CD14-positive monocyte (primary cell): Measurements from ENCODE around the gene BCAP29. TPM values are rescaled to one million over a fixed set of nuclear protein-coding genes. Genes with fewer than 3 reads are reported as not detected.

Experiments used
- DNase-seq, 3 donors: peaks; one replicate each; pipeline ENCODE4 v3.0.0-alpha.2; 2011 to 2022
- H2AFZ ChIP-seq: 2 replicates; pipeline ENCODE4 v1.6.0; 2012; ENCODE audit warnings: mild to moderate bottlenecking, low read depth, low read length, inconsistent platforms; ENCODE audit not compliant: insufficient read depth, poor library complexity, severe bottlenecking
- H3K27ac ChIP-seq, 2 donors: 1 replicate in 1 of 2; 2 replicates in 1 of 2; pipeline ENCODE4 v1.5.1; 2012 to 2013; ENCODE audit warnings: low read length in 2 of 2, control low read depth in 1 of 2, inconsistent platforms in 1 of 2, low read depth in 1 of 2, mild to moderate bottlenecking in 1 of 2
- H3K27me3 ChIP-seq, 2 donors: one replicate each; pipeline versions ENCODE4 v1.6.0 to v1.6.1; 2011 to 2013; ENCODE audit warnings: low read length in 2 of 2; ENCODE audit not compliant: control insufficient read depth in 2 of 2, insufficient read depth in 2 of 2
- H3K36me3 ChIP-seq, 2 donors: replicated peaks in 1 of 2; 1 replicate in 1 of 2; 2 replicates in 1 of 2; pipeline versions ENCODE4 v1.5.1 to v1.6.1; 2012 to 2013; ENCODE audit warnings: low read length in 2 of 2, control low read depth in 1 of 2, inconsistent platforms in 1 of 2, mild to moderate bottlenecking in 1 of 2; ENCODE audit not compliant: insufficient read depth in 2 of 2, control insufficient read depth in 1 of 2
- H3K4me1 ChIP-seq, 2 donors: 1 replicate in 1 of 2; 2 replicates in 1 of 2; pipeline versions ENCODE4 v1.5.1 to v1.6.1; 2012 to 2013; ENCODE audit warnings: low read length in 2 of 2, control low read depth in 1 of 2, inconsistent platforms in 1 of 2, mild to moderate bottlenecking in 1 of 2, moderate library complexity in 1 of 2; ENCODE audit not compliant: insufficient read depth in 2 of 2, control insufficient read depth in 1 of 2
- H3K4me2 ChIP-seq: replicated peaks from 2 replicates; pipeline ENCODE3; 2012; ENCODE audit warnings: low read length, moderate library complexity, mild to moderate bottlenecking; ENCODE audit not compliant: poor library complexity, severe bottlenecking; ENCODE audit errors: extremely low read depth
- H3K4me3 ChIP-seq, 3 experiments: fragments of 200-600 bp in 1 of 3; sonication (generic) in 1 of 3; replicated peaks in 1 of 3; 1 replicate in 2 of 3; 2 replicates in 1 of 3; pipeline ENCODE4 v1.5.1; 2011 to 2013; ENCODE audit warnings: low read length in 3 of 3, mild to moderate bottlenecking in 3 of 3, control low read depth in 2 of 3, low read depth in 2 of 3, inconsistent platforms in 1 of 3, moderate library complexity in 1 of 3
- H3K79me2 ChIP-seq: 2 replicates; pipeline ENCODE4 v1.6.0; 2012; ENCODE audit warnings: mild to moderate bottlenecking, control low read depth, inconsistent platforms, low read length, moderate library complexity; ENCODE audit not compliant: insufficient read depth
- H3K9ac ChIP-seq: 2 replicates; pipeline ENCODE4 v1.6.0; 2017; ENCODE audit warnings: low read length, mild to moderate bottlenecking; ENCODE audit not compliant: insufficient read depth, poor library complexity, severe bottlenecking
- H3K9me3 ChIP-seq, 2 donors: replicated peaks in 1 of 2; 1 replicate in 1 of 2; 2 replicates in 1 of 2; pipeline versions ENCODE4 v1.5.1 to v1.6.1; 2012 to 2013; ENCODE audit warnings: low read length in 2 of 2, control low read depth in 1 of 2; ENCODE audit not compliant: control insufficient read depth in 1 of 2, insufficient read depth in 1 of 2
- H4K20me1 ChIP-seq: 2 replicates; pipeline ENCODE4 v1.6.0; 2012; ENCODE audit warnings: mild to moderate bottlenecking, low read length, control low read depth, moderate library complexity; ENCODE audit not compliant: insufficient read depth
- H3K27ac Mint-ChIP-seq, 7 donors: one replicate each; pipeline ENCODE4 v1.8.0; 2020; ENCODE audit warnings: mild to moderate bottlenecking in 7 of 7, mixed read lengths in 7 of 7, moderate library complexity in 6 of 7, inconsistent platforms in 2 of 7
- H3K27me3 Mint-ChIP-seq, 3 donors: one replicate each; pipeline ENCODE4 v1.8.0; 2021 to 2022; ENCODE audit warnings: low read depth in 3 of 3, mild to moderate bottlenecking in 3 of 3, mixed read lengths in 3 of 3, moderate library complexity in 3 of 3, inconsistent platforms in 1 of 3
- H3K36me3 Mint-ChIP-seq, 2 donors: one replicate each; pipeline ENCODE4 v1.8.0; 2020; ENCODE audit warnings: mixed read lengths in 2 of 2, inconsistent platforms in 1 of 2, mild to moderate bottlenecking in 1 of 2
- H3K4me1 Mint-ChIP-seq: one replicate; pipeline ENCODE4 v1.8.0; 2020; ENCODE audit warnings: mild to moderate bottlenecking, mixed read lengths
- H3K4me3 Mint-ChIP-seq, 2 donors: one replicate each; pipeline ENCODE4 v1.8.0; 2020; ENCODE audit warnings: mild to moderate bottlenecking in 2 of 2, mixed read lengths in 2 of 2, moderate library complexity in 1 of 2
- H3K9me3 Mint-ChIP-seq, 7 donors: one replicate each; pipeline ENCODE4 v1.8.0; 2020 to 2022; ENCODE audit warnings: mixed read lengths in 7 of 7, mild to moderate bottlenecking in 6 of 7, moderate library complexity in 6 of 7, inconsistent platforms in 2 of 7
- WGBS: methylation state at CpG from one replicate; pipeline ENCODE4 v1.1.5; 2013; ENCODE audit warnings: missing lambda C conversion rate; ENCODE audit not compliant: insufficient coverage; 5-methylcytosine and 5-hydroxymethylcytosine counted together
- intact Hi-C, 2 donors: fragments of 100-400 bp; cut with micrococcal nuclease; formaldehyde crosslinking; loops; one replicate each; pipeline versions ENCODE4 v1.15.0 to v1.15.1; 2023
- polyA plus RNA-seq, 3 donors: library from polyadenylated mRNA; depleted of rRNA in 1 of 3; unstranded in 2 of 3; stranded (reverse) in 1 of 3; fragments of 300-500 nt in 2 of 3; fragments of >200 nt in 1 of 3; fragmentation: Illumina TruSeq in 2 of 3; gene quantifications; 1 replicate in 2 of 3; 2 replicates in 1 of 3; pipeline ENCODE4 v1.2.3, GENCODE V29; 2012 to 2021
- TF ChIP-seq, protein P1 (sequence below): fragments of 200-600 bp; IDR thresholded peaks from one replicate; pipeline ENCODE4 v1.8.0; 2022; ENCODE audit warnings: antibody characterized with exemption, mild to moderate bottlenecking

The BCAP29 gene
- polyA plus RNA-seq, 3 donors = 35.2 to 76.0 (median 58.8) TPM

DNA sequence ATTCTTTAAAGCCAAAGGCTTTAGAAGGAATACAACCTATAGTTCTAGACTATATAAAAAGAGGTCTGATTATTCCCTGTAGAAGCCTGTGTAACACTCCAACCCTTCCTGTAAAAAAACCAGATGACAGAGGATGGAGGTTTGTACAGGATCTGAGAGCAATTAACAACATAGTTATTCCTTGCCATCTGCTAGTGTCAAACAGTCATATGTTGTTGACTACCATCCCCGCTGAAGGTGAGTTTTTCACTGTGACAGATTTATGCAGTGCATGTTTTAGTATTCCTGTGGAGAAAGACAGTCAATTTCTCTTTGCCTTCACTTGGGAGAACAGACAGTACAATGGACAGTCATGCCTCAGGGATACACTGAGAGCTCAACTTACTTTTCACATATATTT, 61.6 kb downstream of the BCAP29 start:
- Mint-ChIP-seq H3K36me3 (no peaks in the 10 kb centered on the region), H3K4me3 (no peak overlapping the region), H3K27me3 (peaks cover 0 to 2% (median 0%) of the 10 kb centered on the region in 3 donors), H3K9me3 (peaks cover 0 to 4% (median 0%) of the 10 kb centered on the region in 7 donors), H3K4me1 (peaks cover 38% of the 10 kb centered on the region), H3K27ac (no peak overlapping the region)
- TF ChIP-seq, protein P1, sequence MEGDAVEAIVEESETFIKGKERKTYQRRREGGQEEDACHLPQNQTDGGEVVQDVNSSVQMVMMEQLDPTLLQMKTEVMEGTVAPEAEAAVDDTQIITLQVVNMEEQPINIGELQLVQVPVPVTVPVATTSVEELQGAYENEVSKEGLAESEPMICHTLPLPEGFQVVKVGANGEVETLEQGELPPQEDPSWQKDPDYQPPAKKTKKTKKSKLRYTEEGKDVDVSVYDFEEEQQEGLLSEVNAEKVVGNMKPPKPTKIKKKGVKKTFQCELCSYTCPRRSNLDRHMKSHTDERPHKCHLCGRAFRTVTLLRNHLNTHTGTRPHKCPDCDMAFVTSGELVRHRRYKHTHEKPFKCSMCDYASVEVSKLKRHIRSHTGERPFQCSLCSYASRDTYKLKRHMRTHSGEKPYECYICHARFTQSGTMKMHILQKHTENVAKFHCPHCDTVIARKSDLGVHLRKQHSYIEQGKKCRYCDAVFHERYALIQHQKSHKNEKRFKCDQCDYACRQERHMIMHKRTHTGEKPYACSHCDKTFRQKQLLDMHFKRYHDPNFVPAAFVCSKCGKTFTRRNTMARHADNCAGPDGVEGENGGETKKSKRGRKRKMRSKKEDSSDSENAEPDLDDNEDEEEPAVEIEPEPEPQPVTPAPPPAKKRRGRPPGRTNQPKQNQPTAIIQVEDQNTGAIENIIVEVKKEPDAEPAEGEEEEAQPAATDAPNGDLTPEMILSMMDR = no peak
- intact Hi-C loops = no loop called here
- Histone ChIP-seq H3K4me3 (no peak overlapping the region), H3K27ac (no peak overlapping the region), H3K36me3 (no peaks in the 10 kb centered on the region), H3K9me3 (no peaks in the 10 kb centered on the region), H3K79me2 (no peaks in the 10 kb centered on the region), H4K20me1 (no peaks in the 10 kb centered on the region), H3K9ac (no peak overlapping the region), H2AFZ (no peak overlapping the region), H3K4me2 (no peak overlapping the region), H3K4me1 (peaks cover 21 to 31% of the 10 kb centered on the region in 2 donors), H3K27me3 (no peaks in the 10 kb centered on the region)
- DNase-seq = no peak
- WGBS = 100% methylated on average over 1 of the region's 1 CpG

DNA sequence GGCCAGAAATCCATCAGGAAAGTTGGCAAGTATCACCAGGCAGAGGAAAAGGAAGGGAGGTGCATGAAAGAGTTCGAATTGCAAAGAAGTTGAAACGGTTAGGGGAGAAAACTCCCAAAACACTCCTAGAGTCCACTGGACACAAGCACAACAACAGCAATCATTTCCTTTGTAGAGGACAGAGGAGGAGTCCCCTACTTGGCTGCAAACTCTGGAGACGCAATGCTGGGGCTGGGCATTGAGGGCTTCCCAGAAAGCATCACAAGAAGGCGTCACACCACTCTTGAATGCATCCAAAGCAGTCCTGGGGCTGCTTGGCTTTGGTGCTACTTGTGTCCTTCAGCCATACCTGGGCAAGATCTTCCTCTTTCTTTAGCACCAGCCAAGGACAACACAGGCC, 62.5 kb downstream of the BCAP29 start:
- no peak for DNase-seq
- intact Hi-C loops = no loop called here
- no peaks in the 10 kb centered on the region for H4K20me1 ChIP-seq

More for the DNA sequence above, 62.5 kb downstream of the BCAP29 start:
- Histone ChIP-seq H3K9ac (no peak overlapping the region), H2AFZ (no peak overlapping the region), H3K4me1 (peaks cover 21 to 31% of the 10 kb centered on the region in 2 donors), H3K79me2 (no peaks in the 10 kb centered on the region), H3K27ac (no peak overlapping the region), H3K36me3 (no peaks in the 10 kb centered on the region), H3K4me2 (no peak overlapping the region), H3K9me3 (no peaks in the 10 kb centered on the region), H3K27me3 (no peaks in the 10 kb centered on the region), H3K4me3 (no peak overlapping the region)
- Mint-ChIP-seq H3K4me3 (no peak overlapping the region), H3K9me3 (peaks cover 0 to 1% (median 0%) of the 10 kb centered on the region in 7 donors), H3K4me1 (peaks cover 38% of the 10 kb centered on the region), H3K27me3 (peaks cover 0 to 2% (median 0%) of the 10 kb centered on the region in 3 donors), H3K36me3 (no peaks in the 10 kb centered on the region), H3K27ac (no peak overlapping the region)
- TF ChIP-seq, protein P1 = no peak
- 95% methylated on average over 2 of the region's 4 CpGs for WGBS
